K562 (cell line): ENCODE results near the gene ZFAND2A. TPM values are rescaled to one million over a fixed set of nuclear protein-coding genes. Genes with fewer than 3 reads are reported as not detected.

ENCODE experiments used
- ARID1B ChIP-seq: fragments of 450-650 bp; IDR thresholded peaks from 2 replicates; pipeline ENCODE4 v1.6.1; 2016; ENCODE audit warnings: antibody characterized with exemption, mild to moderate bottlenecking, inconsistent platforms
- ATF1 ChIP-seq, 2 experiments: fragments of 450-650 bp in 1 of 2; IDR thresholded peaks; 2 replicates each; pipeline ENCODE4 v1.6.1; 2016; ENCODE audit warnings: missing compliant biosample characterization in 1 of 2, missing genetic modification characterization in 1 of 2
- CCAR2 ChIP-seq: fragments of 200-400 bp; formaldehyde crosslinking; IDR thresholded peaks from 2 replicates; pipeline ENCODE4 v1.6.1; 2017; ENCODE audit warnings: mild to moderate bottlenecking, low read depth, low read length
- COPS2 ChIP-seq: fragments of 450-650 bp; conservative IDR thresholded peaks from 2 replicates; pipeline ENCODE4 v1.6.1; 2016; ENCODE audit warnings: mild to moderate bottlenecking, moderate library complexity
- CTCF ChIP-seq, 3 experiments: IDR thresholded peaks in 2 of 3; conservative IDR thresholded peaks in 1 of 3; 2 replicates each; pipeline ENCODE4 v1.5.1; 2011 to 2012; ENCODE audit warnings: low read length in 3 of 3, mild to moderate bottlenecking in 3 of 3, control low read depth in 2 of 3, improper control_type of control experiment in 1 of 3, inconsistent platforms in 1 of 3, low read depth in 1 of 3, mixed read lengths in 1 of 3, moderate library complexity in 1 of 3; ENCODE audit not compliant: insufficient read depth in 2 of 3
- E2F1 ChIP-seq: sonication (generic); formaldehyde crosslinking; IDR thresholded peaks from 2 replicates; pipeline ENCODE4 v1.8.1; 2023; ENCODE audit warnings: mild to moderate bottlenecking, missing genetic modification reagents, moderate library complexity
- FOXM1 ChIP-seq, 2 experiments: fragments of 450-650 bp in 1 of 2; sonication (generic) in 1 of 2; formaldehyde crosslinking in 1 of 2; IDR thresholded peaks; 2 replicates each; pipeline versions ENCODE4 v1.6.1 to v1.9.0; 2017 to 2022; ENCODE audit warnings: low read depth in 2 of 2, mild to moderate bottlenecking in 2 of 2, missing genetic modification reagents in 1 of 2, moderate library complexity in 1 of 2
- JUND ChIP-seq, 2 experiments: IDR thresholded peaks; 2 replicates in 1 of 2; 3 replicates in 1 of 2; pipeline ENCODE4 v1.6.1; 2011; ENCODE audit warnings: borderline replicate concordance in 2 of 2, low read depth in 2 of 2, low read length in 2 of 2, improper control_type of control experiment in 1 of 2, missing biosample characterization in 1 of 2, missing genetic modification characterization in 1 of 2, missing genetic modification reagents in 1 of 2
- KAT7 ChIP-seq: sonication (generic); formaldehyde crosslinking; IDR thresholded peaks from 2 replicates; pipeline ENCODE4 v1.8.0; 2022; ENCODE audit warnings: missing genetic modification reagents, mild to moderate bottlenecking, borderline replicate concordance
- MAX ChIP-seq: sonication (generic); formaldehyde crosslinking; IDR thresholded peaks from 2 replicates; pipeline ENCODE4 v1.9.0; 2022; ENCODE audit warnings: mild to moderate bottlenecking, missing genetic modification reagents
- NR4A1 ChIP-seq, 2 experiments: fragments of 250-450 bp in 1 of 2; fragments of 450-650 bp in 1 of 2; sonication (Bioruptor Pico) in 1 of 2; IDR thresholded peaks; 2 replicates each; pipeline versions ENCODE4 v1.4.0 to v1.6.1; 2016 to 2020; ENCODE audit warnings: mild to moderate bottlenecking in 2 of 2, missing compliant biosample characterization in 1 of 2, missing genetic modification characterization in 1 of 2, moderate library complexity in 1 of 2
- POLR2AphosphoS5 ChIP-seq: IDR thresholded peaks from 2 replicates; pipeline ENCODE4 v1.6.1; 2011; ENCODE audit warnings: mild to moderate bottlenecking, low read depth, low read length, moderate library complexity; ENCODE audit not compliant: control insufficient read depth, insufficient read depth
- TOE1 ChIP-seq, 2 experiments: fragments of 450-650 bp in 1 of 2; sonication (generic) in 1 of 2; formaldehyde crosslinking in 1 of 2; IDR thresholded peaks; 2 replicates each; pipeline versions ENCODE4 v1.7.1 to v1.8.0; 2016 to 2022; ENCODE audit warnings: borderline replicate concordance in 2 of 2, mild to moderate bottlenecking in 2 of 2, antibody characterized with exemption in 1 of 2, inconsistent platforms in 1 of 2, low read depth in 1 of 2, missing genetic modification reagents in 1 of 2, moderate library complexity in 1 of 2
- ZFPM2 ChIP-seq: fragments of 250-450 bp; sonication (Bioruptor Pico); IDR thresholded peaks from 2 replicates; pipeline ENCODE4 v1.5.1; 2022; ENCODE audit warnings: mild to moderate bottlenecking
- ZNF3 ChIP-seq: fragments of 250-450 bp; sonication (Bioruptor Pico); IDR thresholded peaks from 2 replicates; pipeline ENCODE4 v1.5.0; 2021; ENCODE audit warnings: mild to moderate bottlenecking, moderate library complexity
- polyA plus RNA-seq, 8 experiments: library from polyadenylated mRNA; depleted of rRNA in 4 of 8; stranded (reverse) in 5 of 8; unstranded in 3 of 8; fragments of >200 nt; fragmentation: Nextera tagmentation in 2 of 8; fragmentation: Illumina TruSeq in 1 of 8; extraction: Ambion mirVana in 2 of 8; extraction: Trizol in 1 of 8; gene quantifications; 2 replicates each; pipeline versions ENCODE4 v1.2.1 to v1.2.3, GENCODE V29; 2011 to 2014; ENCODE audit warnings: inconsistent platforms in 1 of 8, missing spikeins in 1 of 8
- total RNA-seq, 7 experiments: library from RNA; depleted of rRNA in 6 of 7; stranded (reverse); fragments of >200 nt in 6 of 7; fragmentation: Illumina TruSeq in 2 of 7; extraction: Trizol in 2 of 7; gene quantifications; 2 replicates each; pipeline versions ENCODE4 v1.2.1 to v1.2.3, GENCODE V29; 2011 to 2021; ENCODE audit warnings: low replicate concordance in 1 of 7

Gene ZFAND2A
- total and polyA plus RNA-seq, 9 of the 15 experiments (the other 6 are each of a cell fraction or from before 2014, with no cell fraction given) = 16.8 to 56.8 (median 26.1) TPM

- TF ChIP-seq CTCF (IDR thresholded peaks at IDR 0.05 in 2 of 3, conservative IDR thresholded peaks at IDR 0.05 in 1 of 3; ENCODE audit: insufficient read depth in 2 of 3, low read depth in 1 of 3, low read length in 3 of 3) (peak; percentile 91 to 97 (median 92)), CCAR2 (no peak), JUND (IDR thresholded peaks at IDR 0.05; ENCODE audit: borderline replicate concordance, low read depth, low read length) (peak; percentile 47), JUND (tag; IDR thresholded peaks at IDR 0.05; ENCODE audit: borderline replicate concordance, low read depth, low read length) (no peak; the same call in 2 of the 3 replicates), KAT7 (CRISPR knock-in tag) (no peak), NR4A1 (CRISPR knock-in tag; IDR thresholded peaks at IDR 0.05) (no peak), NR4A1 (tag; IDR thresholded peaks at IDR 0.05) (no peak), ATF1 (CRISPR knock-in tag; IDR thresholded peaks at IDR 0.05) (no peak), ATF1 (tag; IDR thresholded peaks at IDR 0.05) (peak; percentile 11; the same call in 1 of the 2 replicates), FOXM1 (IDR thresholded peaks at IDR 0.05; ENCODE audit: low read depth) (no peak), FOXM1 (CRISPR knock-in tag; IDR thresholded peaks at IDR 0.05; ENCODE audit: low read depth) (no peak), E2F1 (CRISPR knock-in tag) (no peak; the same call in 1 of the 2 replicates), COPS2 (no peak), MAX (CRISPR knock-in tag) (peak; percentile 88), POLR2AphosphoS5 (no peak), ZFPM2 (CRISPR knock-in tag) (no peak), ARID1B (peak; percentile 26; the same call in 1 of the 2 replicates), ZNF3 (CRISPR knock-in tag) (no peak), TOE1 (IDR thresholded peaks at IDR 0.05; ENCODE audit: borderline replicate concordance) (peak; percentile 31; the same call in 1 of the 2 replicates), TOE1 (CRISPR knock-in tag; IDR thresholded peaks at IDR 0.05; ENCODE audit: borderline replicate concordance, low read depth) (no peak)
- TF ChIP-seq, all 486 proteins: peak for 90
These were observed 16.2 kb upstream of the ZFAND2A start (continued) for GRCh38 chr7:1175967-1176851.
